NCI-H2107 treated with DMSO at 0.1 percent for 48 hours (cell line): ENCODE measurements around the gene AK2.
"Not testable (repeated sequence)": the region's sequence is repeated elsewhere in the genome, so short reads cannot be mapped to it uniquely, and the experiment has no call there.

Experiments
- DNase-seq: peaks from one replicate; lab custom pipeline; 2025; ENCODE audit not compliant: unreplicated experiment; lab: John Stamatoyannopoulos, UW

The AK2 gene

GRCh38 chr1:33055210-33056008, 18.7 kb upstream of the AK2 start:
- DNase-seq, result peak; percentile 22

GRCh38 chr1:33050221-33051076, 13.8 kb upstream of the AK2 start:
- DNase-seq, result no peak

- DNase-seq, result no peak
These were observed 12.7 kb upstream of the AK2 start for GRCh38 chr1:33049371-33049770.

GRCh38 chr1:33048426-33048825, 11.7 kb upstream of the AK2 start:
- no peak for DNase-seq

- no peak for DNase-seq
These were observed 11.2 kb upstream of the AK2 start for GRCh38 chr1:33047839-33048305.

- no peak for DNase-seq
These were observed 10.6 kb upstream of the AK2 start for GRCh38 chr1:33047290-33047689.

GRCh38 chr1:33046234-33046633, 9.6 kb upstream of the AK2 start:
- DNase-seq, result not testable (repeated sequence)

GRCh38 chr1:33045814-33046213, 9.1 kb upstream of the AK2 start:
- no peak for DNase-seq

GRCh38 chr1:33045246-33045645, 8.6 kb upstream of the AK2 start:
- DNase-seq, result no peak

- no peak for DNase-seq
These were observed 6.8 kb upstream of the AK2 start for GRCh38 chr1:33043267-33044092.

GRCh38 chr1:33042831-33043230, 6.1 kb upstream of the AK2 start:
- DNase-seq, result no peak

- no peak for DNase-seq
These were observed 4.3 kb upstream of the AK2 start for GRCh38 chr1:33041026-33041425.

GRCh38 chr1:33039840-33040239, 3.2 kb upstream of the AK2 start:
- no peak for DNase-seq

- DNase-seq, result no peak
These were observed 595 bp downstream of the AK2 start for GRCh38 chr1:33036051-33036525.

GRCh38 chr1:33032126-33032869, 4.4 kb downstream of the AK2 start:
- DNase-seq, result no peak

- no peak for DNase-seq
These were observed 5.2 kb downstream of the AK2 start for GRCh38 chr1:33031506-33031905.

GRCh38 chr1:33030575-33030974, 6.1 kb downstream of the AK2 start:
- no peak for DNase-seq

- DNase-seq, result no peak
These were observed 6.8 kb downstream of the AK2 start for GRCh38 chr1:33029921-33030320.

- DNase-seq, result no peak
These were observed 7.5 kb downstream of the AK2 start for GRCh38 chr1:33029209-33029608.

GRCh38 chr1:33025761-33026160, 10.9 kb downstream of the AK2 start:
- DNase-seq, result no peak
